Right forelimb (tissue), 1 donor: ENCODE results near the gene ZNF668.
A peak's percentile ranks its signal among the peaks of the same experiment; 100 is the strongest.

Experiments
- DNase-seq: peaks from one replicate; pipeline ENCODE4 v3.0.0-alpha.2; 2018

Gene ZNF668

DNA sequence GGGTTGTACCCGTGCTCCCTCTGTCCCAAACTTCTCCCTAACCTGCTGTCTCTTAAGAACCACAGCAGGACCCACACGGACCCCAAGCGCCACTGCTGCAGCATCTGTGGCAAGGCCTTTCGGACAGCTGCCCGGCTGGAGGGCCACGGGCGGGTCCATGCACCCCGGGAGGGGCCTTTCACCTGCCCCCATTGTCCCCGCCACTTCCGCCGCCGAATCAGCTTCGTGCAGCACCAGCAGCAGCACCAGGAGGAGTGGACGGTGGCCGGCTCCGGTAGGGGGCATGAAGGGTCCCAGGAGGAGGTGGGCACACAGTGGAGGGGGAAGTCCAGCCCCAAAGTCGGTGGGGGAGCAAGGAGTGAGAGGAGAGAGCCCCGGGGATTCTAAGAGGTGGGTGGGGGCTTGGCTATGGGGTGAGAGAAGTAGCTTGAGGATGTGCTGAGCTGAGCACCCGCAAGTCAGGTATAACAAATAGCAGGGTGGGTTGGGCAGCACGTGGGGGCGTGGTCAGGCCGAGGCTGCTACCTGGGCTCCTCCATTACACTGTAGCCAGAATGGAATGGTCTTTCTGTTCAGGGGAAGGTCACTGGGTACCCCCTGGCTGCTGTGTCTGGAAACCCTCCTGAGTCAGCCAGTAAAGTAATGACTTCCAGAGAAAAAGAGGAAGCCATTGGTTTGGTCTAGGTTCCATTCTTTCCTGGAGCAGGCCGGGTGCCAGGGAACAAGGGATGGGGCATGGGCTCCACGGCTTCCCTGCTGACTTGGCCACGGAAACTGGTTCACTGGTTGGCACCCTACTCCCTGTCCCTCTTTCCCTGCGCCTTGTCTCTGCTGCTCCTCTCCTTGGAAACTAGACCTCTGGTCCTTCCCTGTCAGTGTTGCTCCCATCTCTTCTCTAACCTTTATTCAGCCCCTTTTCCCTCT lies 7.7 kb upstream of the ZNF668 start:
- DNase-seq = no peak

DNA sequence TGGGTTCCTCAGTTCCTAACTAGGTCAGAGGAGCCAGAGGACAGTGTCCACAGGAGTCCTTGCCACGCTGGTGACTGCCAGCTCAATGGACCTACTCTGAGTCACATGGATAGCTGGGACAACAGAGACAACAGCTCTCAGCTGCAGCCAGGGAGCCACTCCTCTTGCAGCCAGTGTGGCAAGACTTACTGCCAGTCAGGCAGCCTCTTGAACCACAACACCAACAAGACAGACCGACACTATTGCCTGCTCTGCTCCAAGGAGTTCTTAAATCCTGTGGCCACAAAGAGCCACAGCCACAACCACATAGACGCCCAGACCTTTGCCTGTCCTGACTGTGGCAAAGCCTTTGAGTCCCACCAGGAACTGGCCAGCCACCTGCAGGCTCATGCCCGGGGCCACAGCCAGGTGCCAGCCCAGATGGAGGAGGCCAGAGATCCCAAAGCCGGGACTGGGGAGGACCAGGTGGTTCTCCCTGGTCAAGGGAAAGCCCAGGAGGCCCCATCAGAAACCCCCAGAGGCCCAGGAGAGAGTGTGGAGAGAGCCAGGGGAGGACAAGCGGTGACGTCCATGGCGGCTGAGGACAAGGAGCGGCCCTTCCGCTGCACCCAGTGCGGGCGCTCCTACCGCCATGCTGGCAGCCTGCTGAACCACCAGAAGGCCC lies 6.8 kb upstream of the ZNF668 start:
- no peak for DNase-seq

DNA sequence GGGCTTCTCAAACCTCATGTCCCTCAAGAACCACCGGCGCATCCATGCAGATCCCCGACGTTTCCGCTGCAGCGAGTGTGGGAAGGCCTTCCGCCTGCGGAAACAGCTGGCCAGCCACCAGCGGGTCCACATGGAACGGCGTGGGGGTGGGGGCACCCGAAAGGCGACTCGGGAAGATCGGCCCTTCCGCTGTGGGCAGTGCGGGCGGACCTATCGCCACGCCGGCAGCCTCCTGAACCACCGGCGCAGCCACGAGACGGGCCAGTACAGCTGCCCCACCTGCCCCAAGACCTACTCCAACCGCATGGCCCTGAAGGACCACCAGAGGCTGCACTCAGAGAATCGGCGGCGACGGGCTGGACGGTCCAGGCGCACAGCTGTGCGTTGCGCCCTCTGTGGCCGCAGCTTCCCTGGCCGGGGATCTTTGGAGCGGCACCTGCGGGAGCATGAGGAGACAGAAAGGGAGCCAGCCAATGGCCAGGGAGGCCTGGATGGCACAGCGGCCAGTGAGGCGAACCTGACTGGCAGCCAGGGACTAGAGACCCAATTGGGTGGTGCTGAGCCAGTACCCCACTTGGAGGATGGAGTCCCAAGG lies 6.1 kb upstream of the ZNF668 start:
- DNase-seq = no peak

DNA sequence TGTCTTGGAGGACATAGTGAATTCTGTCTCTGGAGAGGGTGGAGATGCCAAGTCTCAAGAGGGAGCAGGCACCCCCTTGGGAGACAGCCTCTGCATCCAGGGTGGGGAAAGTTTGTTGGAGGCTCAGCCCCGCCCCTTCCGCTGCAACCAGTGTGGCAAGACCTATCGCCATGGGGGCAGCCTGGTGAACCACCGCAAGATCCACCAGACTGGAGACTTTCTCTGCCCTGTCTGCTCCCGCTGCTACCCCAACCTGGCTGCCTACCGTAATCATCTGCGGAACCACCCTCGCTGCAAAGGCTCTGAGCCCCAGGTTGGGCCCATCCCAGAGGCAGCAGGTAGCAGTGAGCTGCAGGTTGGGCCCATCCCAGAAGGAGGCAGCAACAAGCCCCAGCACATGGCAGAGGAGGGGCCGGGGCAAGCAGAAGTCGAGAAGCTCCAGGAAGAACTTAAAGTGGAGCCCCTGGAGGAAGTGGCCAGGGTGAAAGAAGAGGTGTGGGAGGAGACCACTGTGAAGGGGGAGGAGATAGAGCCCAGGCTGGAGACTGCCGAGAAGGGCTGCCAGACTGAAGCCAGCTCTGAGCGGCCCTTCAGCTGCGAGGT lies 5.4 kb upstream of the ZNF668 start:
- no peak for DNase-seq

- no peak for DNase-seq
Observed at GRCh38 chr16:31078597-31079341, 4.7 kb upstream of the ZNF668 start.

GRCh38 chr16:31077592-31078396 lies 3.8 kb upstream of the ZNF668 start:
- no peak for DNase-seq

DNA sequence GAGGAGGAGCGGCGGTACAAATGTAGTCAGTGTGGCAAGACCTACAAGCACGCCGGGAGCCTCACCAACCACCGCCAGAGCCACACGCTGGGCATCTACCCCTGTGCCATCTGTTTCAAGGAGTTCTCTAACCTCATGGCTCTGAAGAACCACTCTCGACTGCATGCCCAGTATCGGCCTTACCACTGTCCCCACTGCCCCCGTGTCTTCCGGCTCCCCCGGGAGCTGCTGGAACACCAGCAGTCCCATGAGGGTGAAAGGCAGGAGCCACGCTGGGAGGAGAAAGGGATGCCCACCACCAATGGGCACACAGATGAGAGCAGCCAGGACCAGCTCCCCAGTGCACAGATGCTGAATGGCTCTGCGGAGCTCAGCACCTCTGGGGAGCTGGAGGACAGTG lies 3.0 kb upstream of the ZNF668 start:
- no peak for DNase-seq

GRCh38 chr16:31076319-31076718 lies 2.3 kb upstream of the ZNF668 start:
- no peak for DNase-seq

GRCh38 chr16:31074814-31075183 lies 759 bp upstream of the ZNF668 start:
- no peak for DNase-seq

- DNase-seq = peak; percentile 96
Observed at GRCh38 chr16:31073142-31073969, 684 bp downstream of the ZNF668 start.

- no peak for DNase-seq
Observed at GRCh38 chr16:31072540-31073141, 1.4 kb downstream of the ZNF668 start.

DNA sequence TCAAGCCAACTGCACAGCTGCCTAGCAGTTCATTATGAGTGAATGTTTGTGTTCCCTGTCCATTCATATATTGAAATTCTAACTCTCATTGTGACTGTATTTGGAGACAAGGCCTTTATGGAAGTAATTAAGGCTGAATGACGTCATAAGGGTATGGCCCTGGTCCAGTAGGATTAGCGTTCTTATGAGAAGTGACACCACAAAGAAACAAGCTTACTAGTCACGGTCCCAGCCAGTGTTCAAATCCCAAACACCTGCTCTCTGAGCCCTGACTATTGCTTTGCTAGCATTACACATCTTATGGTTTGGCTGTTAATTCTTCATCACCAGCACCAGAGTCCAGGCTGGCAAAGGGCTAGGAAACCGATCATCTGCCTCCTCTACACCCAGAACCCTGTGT lies 2.2 kb downstream of the ZNF668 start:
- DNase-seq = no peak

DNA sequence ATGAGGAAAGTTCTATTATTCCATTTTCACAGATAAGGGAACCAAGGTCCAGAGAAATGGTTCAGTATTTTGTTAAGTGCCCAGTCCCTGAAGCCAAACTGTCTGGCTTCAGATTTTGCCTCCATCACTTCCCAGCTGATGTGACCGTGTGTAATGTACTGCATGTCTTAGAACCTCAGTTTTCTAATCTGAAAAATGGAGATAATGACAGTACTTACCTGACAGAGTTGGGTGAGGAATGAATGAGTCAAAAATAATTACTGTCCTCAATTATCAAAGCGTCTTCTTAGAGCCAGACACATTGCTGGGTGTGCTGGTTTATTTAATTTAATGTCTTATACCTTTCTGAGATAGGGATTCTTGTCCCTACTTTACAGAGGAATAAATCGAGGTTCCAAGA lies 6.7 kb downstream of the ZNF668 start:
- DNase-seq = no peak

- peak; percentile 86 for DNase-seq
Observed at GRCh38 chr16:31064882-31065461, 9.1 kb downstream of the ZNF668 start.

DNA sequence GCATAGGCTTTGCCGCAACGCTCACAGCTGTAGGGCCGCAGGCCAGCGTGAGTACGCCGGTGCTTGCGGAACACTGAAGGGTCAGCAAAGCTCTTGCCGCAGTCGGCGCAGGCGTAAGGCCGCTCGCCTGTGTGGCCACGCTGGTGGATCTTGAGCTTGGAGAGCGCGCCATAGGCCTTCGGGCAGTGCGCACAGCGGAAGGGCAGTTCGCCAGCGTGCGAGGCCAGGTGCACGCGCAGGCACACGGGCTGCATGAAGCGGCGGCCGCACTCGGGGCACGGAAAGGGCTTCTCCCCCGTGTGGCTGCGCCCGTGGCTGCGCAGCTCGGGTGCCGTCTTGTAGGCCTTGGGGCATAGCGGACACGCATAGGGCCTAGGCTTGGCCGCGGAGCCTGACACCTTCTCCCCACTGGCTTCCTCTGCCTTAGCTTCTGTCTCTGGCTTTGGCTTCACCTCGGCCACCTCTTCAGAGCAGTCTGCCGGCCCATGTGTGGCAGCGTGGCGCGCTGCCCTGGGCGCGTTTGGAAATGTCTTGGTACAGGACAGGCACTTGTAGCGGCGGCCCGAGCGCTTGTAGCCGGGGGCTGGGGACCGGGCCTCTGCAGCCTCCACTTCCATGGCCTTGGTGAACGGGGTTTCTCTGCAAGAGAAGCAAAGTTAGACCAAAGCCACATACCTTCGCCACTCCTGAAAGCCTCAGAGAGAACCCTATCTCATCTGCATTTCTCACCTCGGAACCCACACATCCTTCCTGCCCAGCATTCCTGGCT lies 10.0 kb downstream of the ZNF668 start:
- DNase-seq = no peak

DNA sequence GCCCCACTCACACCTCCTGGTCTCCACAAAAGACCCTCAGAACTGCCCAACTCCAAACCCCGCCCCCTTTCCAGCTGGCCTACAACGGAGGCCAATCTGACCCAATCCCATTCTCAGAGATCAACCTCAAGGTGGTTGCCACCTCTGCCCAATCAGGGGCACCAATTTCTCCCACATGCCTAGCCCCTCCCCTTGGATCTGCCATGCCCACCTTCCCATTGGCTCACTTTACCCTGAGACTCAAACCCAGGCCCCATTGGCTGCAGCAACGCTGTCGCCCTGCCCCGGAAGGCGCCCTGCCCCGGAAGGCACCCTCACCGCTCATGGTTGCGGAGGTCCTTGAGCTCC lies 10.6 kb downstream of the ZNF668 start:
- no peak for DNase-seq

DNA sequence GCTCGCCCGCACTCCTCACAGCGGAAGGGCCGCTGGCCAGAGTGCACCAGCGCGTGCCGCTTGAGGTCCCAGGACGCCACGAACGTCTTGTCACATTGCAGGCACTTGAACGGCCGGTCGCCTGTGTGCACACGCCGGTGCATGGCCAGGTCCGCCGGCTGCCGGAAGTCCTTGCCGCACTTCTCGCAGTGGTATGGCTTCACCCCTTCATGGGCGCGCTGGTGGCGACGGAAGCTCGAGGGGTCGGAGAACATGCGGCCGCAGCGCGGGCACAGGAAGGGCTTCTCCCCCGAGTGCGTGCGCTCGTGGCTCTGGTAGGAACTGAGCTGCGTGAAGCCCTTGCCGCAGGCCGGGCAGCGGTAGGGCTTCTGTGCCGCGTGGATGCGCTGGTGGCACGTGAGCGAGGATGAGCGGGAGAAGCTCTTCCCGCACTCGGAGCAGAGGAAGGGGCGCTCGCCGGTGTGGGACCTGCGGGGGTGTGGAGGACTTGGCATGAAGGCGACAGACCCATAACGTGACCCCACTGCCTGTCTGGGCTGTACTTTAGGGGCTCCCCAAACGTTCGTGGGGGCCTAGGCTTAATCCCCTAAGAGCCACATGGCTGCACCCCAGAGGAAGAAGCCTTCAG lies 12.1 kb downstream of the ZNF668 start:
- no peak for DNase-seq

GRCh38 chr16:31061126-31061812 lies 12.8 kb downstream of the ZNF668 start:
- DNase-seq = no peak
